22Rv1 (cell line): ENCODE measurements around the gene BICRA.
"Not testable (repeated sequence)": the region's sequence is repeated elsewhere in the genome, so short reads cannot be mapped to it uniquely, and the experiment has no call there.

Experiments
- H3K27ac ChIP-seq: fragments of 450-650 bp; 2 replicates; pipeline ENCODE4 v1.5.1; 2017
- ZFX ChIP-seq: fragments of 450-650 bp; IDR thresholded peaks from 2 replicates; pipeline ENCODE4 v1.6.1; 2017; ENCODE audit warnings: antibody characterized with exemption, borderline replicate concordance
- TF ChIP-seq, protein P1 (sequence below): fragments of 450-650 bp; IDR thresholded peaks from 2 replicates; pipeline ENCODE4 v1.5.1; 2017; ENCODE audit warnings: mild to moderate bottlenecking

BICRA gene

GRCh38 chr19:47703301-47703700 lies 94.4 kb downstream of the BICRA start:
- H3K27ac ChIP-seq, result no peak overlapping the region
- no peak for TF ChIP-seq ZFX
- TF ChIP-seq, protein P1, sequence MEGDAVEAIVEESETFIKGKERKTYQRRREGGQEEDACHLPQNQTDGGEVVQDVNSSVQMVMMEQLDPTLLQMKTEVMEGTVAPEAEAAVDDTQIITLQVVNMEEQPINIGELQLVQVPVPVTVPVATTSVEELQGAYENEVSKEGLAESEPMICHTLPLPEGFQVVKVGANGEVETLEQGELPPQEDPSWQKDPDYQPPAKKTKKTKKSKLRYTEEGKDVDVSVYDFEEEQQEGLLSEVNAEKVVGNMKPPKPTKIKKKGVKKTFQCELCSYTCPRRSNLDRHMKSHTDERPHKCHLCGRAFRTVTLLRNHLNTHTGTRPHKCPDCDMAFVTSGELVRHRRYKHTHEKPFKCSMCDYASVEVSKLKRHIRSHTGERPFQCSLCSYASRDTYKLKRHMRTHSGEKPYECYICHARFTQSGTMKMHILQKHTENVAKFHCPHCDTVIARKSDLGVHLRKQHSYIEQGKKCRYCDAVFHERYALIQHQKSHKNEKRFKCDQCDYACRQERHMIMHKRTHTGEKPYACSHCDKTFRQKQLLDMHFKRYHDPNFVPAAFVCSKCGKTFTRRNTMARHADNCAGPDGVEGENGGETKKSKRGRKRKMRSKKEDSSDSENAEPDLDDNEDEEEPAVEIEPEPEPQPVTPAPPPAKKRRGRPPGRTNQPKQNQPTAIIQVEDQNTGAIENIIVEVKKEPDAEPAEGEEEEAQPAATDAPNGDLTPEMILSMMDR, result no peak

DNA sequence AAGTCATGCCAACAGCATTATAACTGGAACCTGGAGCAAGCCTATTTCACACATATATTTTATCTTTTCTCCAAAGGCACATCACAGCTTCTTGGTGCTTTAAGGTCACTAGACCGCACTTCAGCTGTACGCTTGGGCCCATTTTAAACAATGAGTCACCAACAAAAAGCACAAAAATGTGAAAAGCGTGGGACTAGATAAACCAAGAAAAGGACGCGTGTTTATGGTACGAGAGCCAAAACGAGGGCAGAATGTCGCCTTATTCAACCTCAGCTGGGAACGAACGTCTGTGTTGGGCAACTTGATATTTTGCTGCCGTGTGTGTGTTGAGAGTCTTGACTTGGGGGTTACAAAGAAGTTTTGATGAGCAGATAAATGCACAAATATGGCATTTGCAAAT lies 95.1 kb downstream of the BICRA start:
- TF ChIP-seq, protein P1, result no peak
- TF ChIP-seq ZFX, result no peak
- no peak overlapping the region for H3K27ac ChIP-seq

- no peak overlapping the region for H3K27ac ChIP-seq
- TF ChIP-seq, protein P1, result no peak
- TF ChIP-seq ZFX, result no peak
Observed at GRCh38 chr19:47704656-47705055, 95.7 kb downstream of the BICRA start.

- H3K27ac ChIP-seq, result no peak overlapping the region
- TF ChIP-seq ZFX, result no peak
- TF ChIP-seq, protein P1, result peak; percentile 86
Observed at GRCh38 chr19:47707135-47707925, 98.4 kb downstream of the BICRA start.

DNA sequence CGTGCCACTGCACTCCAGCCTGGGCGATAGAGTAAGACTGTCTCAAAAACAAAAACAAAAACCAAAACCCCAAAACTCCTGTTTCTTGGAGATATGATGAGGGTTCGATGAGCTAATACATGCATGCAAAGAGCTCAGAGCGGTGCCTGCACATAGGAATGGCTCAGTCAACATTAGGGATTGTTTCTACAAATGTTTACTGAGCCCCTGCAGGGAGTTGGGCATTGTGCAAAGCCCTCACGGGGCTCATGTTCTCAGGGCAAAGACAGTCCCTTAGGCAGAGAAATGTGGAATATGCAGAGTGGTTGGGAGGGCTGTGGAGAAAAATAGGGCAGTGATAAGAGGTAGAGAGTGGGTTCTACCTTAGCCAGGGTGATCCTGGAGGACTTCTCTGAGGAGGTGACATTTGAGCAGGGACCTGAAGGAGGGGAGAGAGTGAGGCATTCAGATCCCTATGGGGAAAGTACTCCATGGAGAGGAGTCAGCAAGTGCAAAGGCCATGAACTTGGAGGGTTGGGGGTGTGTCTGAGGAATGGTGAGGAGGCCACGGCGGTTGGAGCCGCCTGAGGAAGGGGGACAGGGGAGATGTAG lies 102.8 kb downstream of the BICRA start:
- TF ChIP-seq, protein P1, result no peak
- no peak for TF ChIP-seq ZFX
- H3K27ac ChIP-seq, result no peak overlapping the region

DNA sequence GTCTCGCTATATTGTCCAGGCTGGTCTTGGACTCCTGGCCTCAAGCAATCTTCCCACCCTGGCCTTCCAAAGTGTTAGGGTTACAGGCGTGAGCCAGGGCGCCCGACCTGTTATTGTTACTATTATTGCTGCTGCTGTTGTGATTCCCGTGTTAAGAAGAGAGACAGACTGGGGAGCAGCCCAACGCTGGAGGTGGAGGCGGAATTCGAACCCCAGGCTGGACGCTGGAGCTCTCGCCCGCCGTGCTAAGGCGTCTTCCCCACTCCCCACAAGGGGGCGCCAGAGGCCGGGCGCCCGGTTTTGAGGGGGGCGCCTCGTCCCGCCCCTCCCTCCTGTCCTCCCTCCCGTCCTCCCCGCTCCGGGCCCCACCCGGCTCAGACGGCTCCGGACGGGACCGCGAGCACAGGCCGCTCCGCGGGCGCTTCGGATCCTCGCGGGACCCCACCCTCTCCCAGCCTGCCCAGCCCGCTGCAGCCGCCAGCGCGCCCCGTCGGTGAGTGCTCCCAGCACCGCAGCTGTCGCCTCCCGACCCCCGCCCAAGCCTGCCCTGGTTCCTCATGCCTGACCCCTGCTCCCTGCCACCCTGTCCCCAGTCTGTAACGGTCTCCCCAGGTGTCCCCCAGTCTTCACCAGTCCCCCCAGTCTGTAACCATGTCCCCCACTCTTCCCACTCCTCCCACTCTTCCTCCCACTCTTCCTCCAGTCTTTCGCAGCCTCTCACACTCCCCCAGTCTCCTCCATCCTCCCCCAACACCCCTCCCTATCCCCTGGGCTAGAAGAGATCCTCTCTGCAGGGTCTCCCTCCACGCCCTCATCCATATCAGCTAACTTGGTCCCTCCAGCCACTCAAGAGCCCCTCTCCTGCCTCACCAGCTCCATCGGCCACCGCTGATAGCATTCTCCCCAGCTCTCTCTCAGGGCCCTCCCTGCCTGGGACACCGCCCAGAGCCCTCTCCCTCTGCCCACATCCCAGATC lies 104.4 kb downstream of the BICRA start, which contains the start of gene EHD2:
EHD2 (plus strand) TSS at position 377 of the 976 bp plus-strand sequence. CDS start 3,191 bp downstream, outside the sequence.
- TF ChIP-seq, protein P1, result peak; percentile 89
- no peak for TF ChIP-seq ZFX
- no peak within 1 kb of the TSS for H3K27ac ChIP-seq

DNA sequence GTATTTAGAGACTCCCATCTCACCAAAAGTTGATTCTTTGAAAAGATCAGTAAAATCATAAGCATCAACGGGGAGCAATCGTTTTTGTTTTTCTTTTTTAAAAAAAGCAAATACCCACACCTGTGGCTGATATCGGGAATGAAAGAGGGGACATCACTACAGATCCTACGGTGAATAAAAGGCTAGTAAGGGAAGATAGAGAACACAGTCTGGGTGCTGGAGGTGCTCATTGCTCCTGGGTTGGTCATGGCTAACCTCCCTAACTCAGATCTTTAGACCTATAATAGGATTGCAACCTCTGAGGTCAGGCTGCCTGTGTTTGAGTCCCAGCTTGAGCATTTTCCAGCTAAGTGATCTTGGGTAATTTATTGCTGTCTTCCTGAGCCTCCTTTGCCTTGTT lies 105.4 kb downstream of the BICRA start:
- H3K27ac ChIP-seq, result no peak overlapping the region
- TF ChIP-seq, protein P1, result no peak
- no peak for TF ChIP-seq ZFX

DNA sequence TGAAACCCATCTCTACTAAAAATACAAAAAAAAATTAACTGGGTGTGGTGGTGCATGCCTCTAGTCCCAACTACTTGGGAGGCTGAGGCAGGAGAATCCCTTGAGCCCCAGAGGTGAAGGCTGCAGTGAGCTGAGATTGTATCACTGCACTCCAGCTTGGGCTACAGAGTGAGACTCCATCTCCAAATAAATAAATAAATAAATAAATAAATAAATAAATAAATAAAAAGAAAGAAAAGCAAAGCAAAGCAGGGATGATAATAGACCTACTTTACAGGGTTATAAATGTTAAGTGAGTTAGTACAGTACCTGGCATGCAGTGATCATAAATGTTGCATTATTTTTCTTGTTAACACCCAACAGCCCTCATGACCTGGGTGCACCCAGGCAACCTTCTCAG lies 105.9 kb downstream of the BICRA start:
- H3K27ac ChIP-seq, result not testable (repeated sequence)
